WERI-Rb-1 (cell line): ENCODE data around the gene GABRB1.
A peak's percentile ranks its signal among the peaks of the same experiment; 100 is the strongest.

Experiments used
- DNase-seq: peaks from one replicate; pipeline ENCODE4 v3.0.0-alpha.2; 2020
- H3K27ac ChIP-seq: fragments of 250-450 bp; sonication (Bioruptor Pico); 2 replicates; pipeline ENCODE4 v1.5.1; 2020; ENCODE audit warnings: mild to moderate bottlenecking, moderate library complexity
- H3K27me3 ChIP-seq: fragments of 250-450 bp; sonication (Bioruptor Pico); 2 replicates; pipeline ENCODE4 v1.5.1; 2021; ENCODE audit warnings: mild to moderate bottlenecking, low read depth, moderate library complexity; ENCODE audit not compliant: insufficient read depth, severe bottlenecking
- H3K36me3 ChIP-seq: fragments of 250-450 bp; sonication (Bioruptor Pico); 2 replicates; pipeline ENCODE4 v1.5.1; 2020; ENCODE audit warnings: mild to moderate bottlenecking, moderate library complexity
- H3K4me3 ChIP-seq: 2 replicates; pipeline ENCODE4 v1.5.1; 2011; ENCODE audit warnings: low read depth, mild to moderate bottlenecking, control low read depth, low read length
- H3K9me3 ChIP-seq: fragments of 250-450 bp; sonication (Bioruptor Pico); 2 replicates; pipeline ENCODE4 v1.5.1; 2021; ENCODE audit warnings: mild to moderate bottlenecking, moderate library complexity; ENCODE audit not compliant: severe bottlenecking
- TF ChIP-seq, protein P1 (sequence below): IDR thresholded peaks from 2 replicates; pipeline ENCODE4 v1.5.1; 2011; ENCODE audit warnings: low read depth, mild to moderate bottlenecking, control low read depth, inconsistent platforms, low read length

Gene GABRB1

DNA sequence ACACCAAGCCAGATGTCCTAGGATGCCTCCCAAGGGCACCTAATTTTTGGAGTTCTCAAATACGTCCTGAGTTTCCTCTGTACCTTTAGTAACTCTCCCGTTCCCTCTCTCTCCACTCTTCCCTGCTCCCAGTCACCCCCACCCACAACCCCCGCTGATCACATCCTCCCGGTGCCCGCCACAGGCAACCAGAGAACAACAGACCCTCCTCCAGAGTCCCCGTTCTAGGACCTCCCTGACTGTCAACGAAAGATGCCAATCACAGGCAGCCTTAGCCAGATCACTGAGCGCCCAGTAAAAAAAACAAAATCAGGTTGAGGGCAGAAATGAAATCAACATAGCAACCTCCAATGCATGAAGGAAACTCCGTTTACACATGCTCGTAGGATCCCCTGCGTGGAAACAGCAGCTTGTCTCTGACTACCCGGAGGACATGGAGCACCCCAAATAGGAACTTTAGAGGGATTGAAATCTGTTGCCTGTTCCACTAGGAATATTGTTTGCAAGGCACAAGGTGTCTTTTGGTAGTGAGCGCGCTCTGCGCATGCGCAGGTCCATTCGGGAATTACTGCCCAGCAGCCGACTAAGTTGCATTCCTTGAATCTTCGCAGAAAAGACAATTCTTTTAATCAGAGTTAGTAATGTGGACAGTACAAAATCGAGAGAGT lies at the start of gene GABRB1:
TSS of gene GABRB1 (plus strand) at position 557 of the 668 bp plus-strand sequence.
- no peaks in the 10 kb centered on the region for H3K9me3 ChIP-seq
- TF ChIP-seq, protein P1, sequence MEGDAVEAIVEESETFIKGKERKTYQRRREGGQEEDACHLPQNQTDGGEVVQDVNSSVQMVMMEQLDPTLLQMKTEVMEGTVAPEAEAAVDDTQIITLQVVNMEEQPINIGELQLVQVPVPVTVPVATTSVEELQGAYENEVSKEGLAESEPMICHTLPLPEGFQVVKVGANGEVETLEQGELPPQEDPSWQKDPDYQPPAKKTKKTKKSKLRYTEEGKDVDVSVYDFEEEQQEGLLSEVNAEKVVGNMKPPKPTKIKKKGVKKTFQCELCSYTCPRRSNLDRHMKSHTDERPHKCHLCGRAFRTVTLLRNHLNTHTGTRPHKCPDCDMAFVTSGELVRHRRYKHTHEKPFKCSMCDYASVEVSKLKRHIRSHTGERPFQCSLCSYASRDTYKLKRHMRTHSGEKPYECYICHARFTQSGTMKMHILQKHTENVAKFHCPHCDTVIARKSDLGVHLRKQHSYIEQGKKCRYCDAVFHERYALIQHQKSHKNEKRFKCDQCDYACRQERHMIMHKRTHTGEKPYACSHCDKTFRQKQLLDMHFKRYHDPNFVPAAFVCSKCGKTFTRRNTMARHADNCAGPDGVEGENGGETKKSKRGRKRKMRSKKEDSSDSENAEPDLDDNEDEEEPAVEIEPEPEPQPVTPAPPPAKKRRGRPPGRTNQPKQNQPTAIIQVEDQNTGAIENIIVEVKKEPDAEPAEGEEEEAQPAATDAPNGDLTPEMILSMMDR = no peak
- H3K36me3 ChIP-seq = no peaks in the 10 kb centered on the region
- H3K27me3 ChIP-seq = no peaks in the 10 kb centered on the region
- peak within 1 kb of the TSS; percentile 72 for H3K4me3 ChIP-seq
- peak within 1 kb of the TSS; percentile 45; the same call in 1 of the 2 replicates for H3K27ac ChIP-seq
- DNase-seq = peak; percentile 57

DNA sequence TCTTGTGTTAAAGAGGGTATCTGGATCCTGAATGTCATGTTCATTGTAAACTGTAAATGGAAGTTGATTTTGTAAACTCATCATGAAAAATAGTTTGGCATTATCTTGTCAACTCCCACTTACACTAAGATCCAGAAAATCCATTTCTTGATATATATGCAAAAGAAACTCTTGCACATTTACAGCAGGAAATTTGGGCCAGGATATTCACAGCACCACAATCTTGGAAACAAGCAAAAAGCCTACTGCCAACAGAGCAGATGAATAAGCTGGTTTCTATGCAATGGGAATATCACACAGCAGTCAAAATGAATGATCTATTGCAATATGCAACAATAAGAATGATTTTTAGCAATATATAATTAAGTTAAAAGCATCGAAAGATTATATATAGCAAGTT lies 46.6 kb upstream of the GABRB1 start:
- H3K4me3 ChIP-seq = no peak overlapping the region
- H3K9me3 ChIP-seq = no peaks in the 10 kb centered on the region
- H3K27me3 ChIP-seq = no peaks in the 10 kb centered on the region
- TF ChIP-seq, protein P1 = no peak
- no peaks in the 10 kb centered on the region for H3K36me3 ChIP-seq
- no peak for DNase-seq
- H3K27ac ChIP-seq = no peak overlapping the region

DNA sequence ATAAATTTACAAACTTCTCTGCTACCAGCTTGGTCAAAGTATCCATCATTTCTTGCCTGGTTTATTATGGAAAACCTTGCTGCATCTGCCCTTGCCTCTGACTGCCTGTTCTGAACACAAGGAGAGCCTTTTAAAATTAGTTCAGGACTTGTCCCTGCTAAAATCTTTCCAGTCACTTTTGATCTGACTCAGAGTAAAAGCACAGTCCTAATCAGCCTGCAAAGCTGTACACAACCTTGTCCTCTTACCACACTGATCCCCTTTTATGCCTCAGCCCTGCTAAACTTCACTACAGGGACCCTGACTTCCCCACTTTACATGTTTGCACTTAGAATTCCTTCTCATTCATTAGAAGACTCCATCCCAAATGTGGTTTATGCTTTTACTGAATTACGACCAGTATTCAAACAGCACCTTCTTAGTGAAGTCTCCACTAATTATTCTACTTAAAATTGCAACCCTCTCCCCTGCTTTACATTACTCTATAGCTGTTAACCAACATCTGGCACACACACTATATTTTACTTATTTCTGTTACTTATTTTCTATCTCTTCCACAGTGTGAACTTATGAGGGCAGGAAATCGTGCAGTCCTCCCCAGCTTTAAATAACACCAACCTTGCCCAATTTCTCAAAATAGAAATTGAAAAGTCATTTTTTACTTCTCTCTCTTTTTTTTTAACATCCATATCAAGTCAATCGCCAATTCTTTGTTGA lies 44.3 kb upstream of the GABRB1 start:
- TF ChIP-seq, protein P1 = no peak
- Histone ChIP-seq H3K4me3 (no peak overlapping the region), H3K27me3 (no peaks in the 10 kb centered on the region), H3K27ac (no peak overlapping the region), H3K9me3 (no peaks in the 10 kb centered on the region), H3K36me3 (no peaks in the 10 kb centered on the region)
- DNase-seq = no peak

DNA sequence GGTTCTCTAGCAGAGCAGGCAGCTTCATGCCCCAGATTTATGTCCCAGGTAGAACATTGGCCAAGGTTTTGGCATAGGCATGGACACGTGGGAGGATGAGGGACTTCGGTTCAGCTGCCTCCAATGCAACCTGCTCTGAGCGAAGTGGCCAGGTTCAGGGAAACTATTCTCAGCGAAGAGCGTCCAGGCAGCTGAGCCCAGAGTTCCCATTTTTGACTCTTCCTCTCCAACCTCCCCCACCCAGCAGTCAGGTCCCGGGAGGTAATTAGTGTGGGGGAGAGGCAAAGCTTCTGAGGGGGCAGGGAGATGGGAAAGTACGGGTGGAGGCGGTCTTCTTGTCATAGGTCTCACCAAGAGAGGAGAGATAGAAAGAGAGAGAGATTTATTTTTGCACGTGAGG lies 39.0 kb upstream of the GABRB1 start:
- DNase-seq = no peak
- H3K9me3 ChIP-seq = peaks cover 4% of the 10 kb centered on the region
- TF ChIP-seq, protein P1 = no peak
- H3K4me3 ChIP-seq = no peak overlapping the region
- H3K36me3 ChIP-seq = no peaks in the 10 kb centered on the region
- no peaks in the 10 kb centered on the region for H3K27me3 ChIP-seq
- H3K27ac ChIP-seq = no peak overlapping the region

DNA sequence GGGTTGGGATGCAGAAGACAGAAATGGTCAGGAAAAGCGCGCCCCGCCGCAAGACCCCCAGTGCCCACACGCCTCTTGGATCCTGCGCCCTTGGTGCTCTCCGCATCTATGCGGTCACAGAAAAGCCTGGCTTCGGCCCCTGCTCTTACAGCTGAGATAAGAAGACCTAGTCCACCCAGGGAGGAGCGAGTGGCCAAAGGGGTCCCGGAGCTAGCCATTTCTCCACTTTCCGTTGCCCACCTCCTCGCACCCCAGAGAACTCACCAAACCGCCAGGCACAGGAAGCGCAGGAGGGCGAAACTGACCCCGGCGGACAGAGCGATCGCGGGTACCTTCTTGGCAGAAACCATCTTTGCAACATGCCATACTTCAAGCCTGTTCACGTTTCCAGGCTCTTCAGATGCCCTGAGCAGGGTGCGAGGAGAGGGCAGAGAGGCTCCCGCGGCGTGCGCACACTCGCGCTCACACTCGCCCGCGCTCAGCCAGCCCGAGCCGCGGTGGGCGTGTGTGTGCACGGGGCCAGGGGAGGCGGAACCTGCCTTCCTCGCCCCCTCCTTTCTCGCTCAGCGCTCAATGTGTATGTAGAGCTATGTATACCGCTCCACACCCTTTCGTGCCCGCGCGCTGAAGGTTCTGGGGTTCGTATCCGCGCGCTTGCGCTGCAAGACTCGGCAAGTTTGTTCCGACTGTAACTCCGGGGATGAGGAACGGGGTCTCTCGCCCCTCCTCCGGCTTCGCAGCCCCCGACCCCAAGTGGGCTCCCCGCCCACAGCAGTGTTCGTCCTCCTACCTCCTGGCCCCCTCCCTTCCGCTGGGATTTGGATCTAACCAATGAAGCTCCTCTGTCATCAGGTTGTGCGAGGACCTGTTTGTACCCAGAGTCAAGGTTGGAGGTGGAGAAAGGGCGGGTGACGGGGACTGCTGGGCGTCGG lies 38.0 kb upstream of the GABRB1 start, which contains the start of gene GABRA4:
TSS of gene GABRA4 (minus strand) at position 507 of the 932 bp plus-strand sequence. CDS start at position 350, 157 bp downstream.
- H3K27me3 ChIP-seq = no peaks in the 10 kb centered on the region
- peaks cover 4% of the 10 kb centered on the region for H3K9me3 ChIP-seq
- H3K27ac ChIP-seq = no peak within 1 kb of the TSS
- H3K4me3 ChIP-seq = no peak within 1 kb of the TSS
- H3K36me3 ChIP-seq = no peaks in the 10 kb centered on the region
- DNase-seq = peak; percentile 7
- TF ChIP-seq, protein P1 = no peak
